ENCODE data around the gene KIAA0753. TPM values are rescaled to one million over a fixed set of nuclear protein-coding genes. Genes with fewer than 3 reads are reported as not detected.

Gene KIAA0753
- polyA plus RNA-seq, 1 experiment, result 11.5 TPM

DNA sequence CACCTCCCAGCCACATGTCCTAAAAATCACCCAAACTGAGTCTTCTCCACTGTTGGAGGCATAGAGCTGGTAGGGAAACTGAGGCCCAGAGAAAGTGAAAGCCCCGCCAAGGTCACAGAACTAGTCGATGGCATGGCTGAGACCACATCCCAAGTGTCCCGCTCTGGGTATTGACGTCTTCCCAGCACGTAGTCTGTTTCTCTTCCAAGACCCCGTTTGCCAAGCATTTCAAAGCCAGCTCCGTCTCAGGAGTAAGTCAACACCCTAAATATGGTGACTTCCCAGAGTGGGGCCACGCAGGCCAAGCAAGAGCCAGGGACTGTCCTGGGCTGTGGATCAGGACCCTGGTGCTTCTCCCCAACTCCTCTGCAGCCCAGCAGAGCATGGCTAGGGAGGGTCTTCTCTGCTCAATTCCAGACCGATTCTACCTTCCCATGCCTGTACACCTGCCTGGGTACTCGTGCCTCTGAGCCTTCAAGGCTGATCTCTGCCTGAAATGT, 103.9 kb downstream of the KIAA0753 start:
- peaks cover 4% of the 10 kb centered on the region for H3K9me3 ChIP-seq (ENCODE audit: control insufficient read depth, insufficient read depth, low read length)
- ChIA-PET CTCF (no interaction called here), POLR2A (no interaction called here)
- H3K4me3 ChIP-seq (ENCODE audit: low read depth, low read length), result no peak overlapping the region
- no peak for DNase-seq (ENCODE audit: low read depth, low spot score)
- no peak overlapping the region for H3K27ac ChIP-seq (ENCODE audit: low read depth, low read length)
- H3K27me3 ChIP-seq (ENCODE audit: control insufficient read depth, insufficient read depth, low read length), result peaks cover 2% of the 10 kb centered on the region
- TF ChIP-seq, protein P1, sequence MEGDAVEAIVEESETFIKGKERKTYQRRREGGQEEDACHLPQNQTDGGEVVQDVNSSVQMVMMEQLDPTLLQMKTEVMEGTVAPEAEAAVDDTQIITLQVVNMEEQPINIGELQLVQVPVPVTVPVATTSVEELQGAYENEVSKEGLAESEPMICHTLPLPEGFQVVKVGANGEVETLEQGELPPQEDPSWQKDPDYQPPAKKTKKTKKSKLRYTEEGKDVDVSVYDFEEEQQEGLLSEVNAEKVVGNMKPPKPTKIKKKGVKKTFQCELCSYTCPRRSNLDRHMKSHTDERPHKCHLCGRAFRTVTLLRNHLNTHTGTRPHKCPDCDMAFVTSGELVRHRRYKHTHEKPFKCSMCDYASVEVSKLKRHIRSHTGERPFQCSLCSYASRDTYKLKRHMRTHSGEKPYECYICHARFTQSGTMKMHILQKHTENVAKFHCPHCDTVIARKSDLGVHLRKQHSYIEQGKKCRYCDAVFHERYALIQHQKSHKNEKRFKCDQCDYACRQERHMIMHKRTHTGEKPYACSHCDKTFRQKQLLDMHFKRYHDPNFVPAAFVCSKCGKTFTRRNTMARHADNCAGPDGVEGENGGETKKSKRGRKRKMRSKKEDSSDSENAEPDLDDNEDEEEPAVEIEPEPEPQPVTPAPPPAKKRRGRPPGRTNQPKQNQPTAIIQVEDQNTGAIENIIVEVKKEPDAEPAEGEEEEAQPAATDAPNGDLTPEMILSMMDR (IDR thresholded peaks at IDR 0.05; ENCODE audit: low read depth, low read length), result no peak

DNA sequence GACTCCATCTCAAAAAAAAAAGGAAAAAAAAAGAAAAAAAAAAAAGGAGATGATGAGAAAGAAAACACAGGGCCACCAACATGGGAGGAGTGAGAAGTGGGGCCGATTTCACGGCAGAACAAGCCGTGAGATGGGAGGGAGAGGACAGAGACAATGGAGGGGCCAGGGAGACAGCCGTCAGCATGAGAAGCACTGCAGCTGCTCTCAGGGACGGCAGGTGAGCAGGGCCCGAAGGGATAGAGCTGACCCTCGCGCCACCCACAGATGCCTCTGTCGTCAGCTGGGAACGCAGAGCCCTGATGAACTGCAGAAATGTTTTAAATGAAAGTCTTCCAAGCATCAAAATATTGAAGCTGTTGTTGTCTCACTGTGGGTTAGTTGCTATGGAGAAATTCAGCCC, 104.5 kb downstream of the KIAA0753 start:
- peaks cover 4% of the 10 kb centered on the region for H3K9me3 ChIP-seq (ENCODE audit: control insufficient read depth, insufficient read depth, low read length)
- H3K27ac ChIP-seq (ENCODE audit: low read depth, low read length), result no peak overlapping the region
- H3K4me3 ChIP-seq (ENCODE audit: low read depth, low read length), result no peak overlapping the region
- POLR2A ChIA-PET, result no interaction called here
- CTCF ChIA-PET, result no interaction called here
- no peak for DNase-seq (ENCODE audit: low read depth, low spot score)
- TF ChIP-seq, protein P1 (IDR thresholded peaks at IDR 0.05; ENCODE audit: low read depth, low read length), result no peak
- H3K27me3 ChIP-seq (ENCODE audit: control insufficient read depth, insufficient read depth, low read length), result peaks cover 2% of the 10 kb centered on the region

GRCh38 chr17:6534846-6535514, 105.5 kb downstream of the KIAA0753 start:
- H3K27ac ChIP-seq (ENCODE audit: low read depth, low read length), result no peak overlapping the region
- DNase-seq (ENCODE audit: low read depth, low spot score), result no peak
- ChIA-PET POLR2A (no interaction called here), CTCF (no interaction called here)
- no peaks in the 10 kb centered on the region for H3K27me3 ChIP-seq (ENCODE audit: control insufficient read depth, insufficient read depth, low read length)
- peaks cover 4% of the 10 kb centered on the region for H3K9me3 ChIP-seq (ENCODE audit: control insufficient read depth, insufficient read depth, low read length)
- no peak overlapping the region for H3K4me3 ChIP-seq (ENCODE audit: low read depth, low read length)
- TF ChIP-seq, protein P1 (IDR thresholded peaks at IDR 0.05; ENCODE audit: low read depth, low read length), result no peak

DNA sequence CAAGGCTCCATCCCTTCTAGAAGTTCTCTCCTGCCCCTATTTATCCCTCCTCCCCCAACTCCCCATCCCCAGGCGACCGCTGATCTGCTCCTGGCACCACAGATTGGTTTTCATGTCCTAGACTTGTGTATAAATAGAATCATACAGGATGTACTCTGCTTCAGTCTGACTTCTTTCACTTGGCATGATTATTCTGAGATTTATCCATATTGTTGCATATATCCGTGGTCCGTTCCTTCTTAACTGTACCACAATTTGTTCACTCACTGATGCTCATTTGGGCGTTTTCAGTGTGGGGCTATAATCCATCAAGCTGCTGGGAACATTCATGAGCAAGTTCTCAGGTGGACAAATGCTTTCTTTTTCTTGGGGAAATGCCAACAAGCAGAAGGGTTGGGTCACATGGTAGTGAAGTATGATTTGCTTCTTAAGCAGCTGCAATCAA, 108.0 kb downstream of the KIAA0753 start:
- ChIA-PET POLR2A (no interaction called here), CTCF (no interaction called here)
- TF ChIP-seq, protein P1 (IDR thresholded peaks at IDR 0.05; ENCODE audit: low read depth, low read length), result no peak
- Histone ChIP-seq H3K4me3 (ENCODE audit: low read depth, low read length) (no peak overlapping the region), H3K27me3 (ENCODE audit: control insufficient read depth, insufficient read depth, low read length) (no peaks in the 10 kb centered on the region), H3K27ac (ENCODE audit: low read depth, low read length) (no peak overlapping the region), H3K9me3 (ENCODE audit: control insufficient read depth, insufficient read depth, low read length) (no peaks in the 10 kb centered on the region)
- DNase-seq (ENCODE audit: low read depth, low spot score), result no peak

DNA sequence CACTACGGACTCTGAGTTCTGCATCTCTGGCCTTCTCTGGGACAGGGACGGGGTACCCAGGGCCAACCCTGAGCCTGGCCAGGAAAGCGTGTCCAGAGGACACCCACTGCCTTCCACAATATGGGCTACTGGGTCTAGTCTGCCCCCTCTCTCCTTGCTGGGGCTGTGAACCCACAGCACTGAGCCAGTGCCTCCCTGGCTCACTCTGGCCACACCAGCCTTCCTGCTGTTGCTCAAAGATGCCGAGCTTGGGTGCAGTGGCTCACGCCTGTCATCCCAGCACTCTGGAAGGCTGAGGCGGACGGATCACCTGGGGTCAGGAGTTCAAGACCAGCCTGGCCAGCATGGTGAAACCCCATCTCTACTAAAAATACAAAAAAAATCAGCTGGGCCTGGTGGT, 108.9 kb downstream of the KIAA0753 start:
- CTCF ChIA-PET, result no interaction called here

More for the DNA sequence above, 108.9 kb downstream of the KIAA0753 start:
- H3K27me3 ChIP-seq (ENCODE audit: control insufficient read depth, insufficient read depth, low read length), result no peaks in the 10 kb centered on the region
- H3K4me3 ChIP-seq (ENCODE audit: low read depth, low read length), result no peak overlapping the region
- H3K27ac ChIP-seq (ENCODE audit: low read depth, low read length), result no peak overlapping the region
- POLR2A ChIA-PET, result no interaction called here
- H3K9me3 ChIP-seq (ENCODE audit: control insufficient read depth, insufficient read depth, low read length), result no peaks in the 10 kb centered on the region
- TF ChIP-seq, protein P1 (IDR thresholded peaks at IDR 0.05; ENCODE audit: low read depth, low read length), result no peak
- DNase-seq (ENCODE audit: low read depth, low spot score), result no peak

Data from AG04450 (cell line).